Smooth muscle cell (in vitro differentiated cells): Measurements from ENCODE around the gene DDX39B. TPM values are rescaled to one million over a fixed set of nuclear protein-coding genes. Genes with fewer than 3 reads are reported as not detected.
A peak's percentile ranks its signal among the peaks of the same experiment; 100 is the strongest.
"Not testable (repeated sequence)": the region's sequence is repeated elsewhere in the genome, so short reads cannot be mapped to it uniquely, and the experiment has no call there.

Source experiments
- DNase-seq: peaks from one replicate; lab custom pipeline; 2025; ENCODE audit not compliant: unreplicated experiment; lab: John Stamatoyannopoulos, UW
- H2AFZ ChIP-seq: fragments of 200-600 bp; sonication (generic); 2 replicates; pipeline ENCODE4 v1.6.0; 2016; ENCODE audit warnings: antibody characterized with exemption, low read depth, mild to moderate bottlenecking
- H3F3A ChIP-seq: fragments of 200-600 bp; sonication (generic); 2 replicates; pipeline ENCODE4 v1.6.0; 2017; ENCODE audit warnings: antibody characterized with exemption, low read depth
- H3K27ac ChIP-seq: fragments of 200-600 bp; sonication (generic); 2 replicates; pipeline ENCODE4 v1.5.1; 2016; ENCODE audit warnings: low read depth, mild to moderate bottlenecking
- H3K27me3 ChIP-seq: fragments of 200-600 bp; sonication (generic); 2 replicates; pipeline ENCODE4 v1.6.1; 2016; ENCODE audit warnings: low read depth, mild to moderate bottlenecking
- H3K36me3 ChIP-seq: fragments of 200-600 bp; sonication (generic); 2 replicates; pipeline ENCODE4 v1.5.1; 2016; ENCODE audit warnings: low read depth
- H3K4me1 ChIP-seq: fragments of 200-600 bp; sonication (generic); 2 replicates; pipeline ENCODE4 v1.5.1; 2016; ENCODE audit warnings: low read depth
- H3K4me2 ChIP-seq: fragments of 200-600 bp; sonication (generic); 2 replicates; pipeline ENCODE4 v1.6.0; 2016; ENCODE audit warnings: mild to moderate bottlenecking
- H3K4me3 ChIP-seq: fragments of 200-600 bp; sonication (generic); 2 replicates; pipeline ENCODE4 v1.5.1; 2016; ENCODE audit warnings: mild to moderate bottlenecking
- H3K79me2 ChIP-seq: fragments of 200-600 bp; sonication (generic); 2 replicates; pipeline ENCODE4 v1.6.0; 2016; ENCODE audit warnings: low read depth, mild to moderate bottlenecking
- H3K9ac ChIP-seq: fragments of 200-600 bp; sonication (generic); 2 replicates; pipeline ENCODE4 v1.6.0; 2016; ENCODE audit warnings: low read depth
- H3K9me3 ChIP-seq: fragments of 200-600 bp; sonication (generic); replicated peaks from 2 replicates; pipeline ENCODE4 v1.5.1; 2016; ENCODE audit warnings: low read depth
- H4K20me1 ChIP-seq: fragments of 200-600 bp; sonication (generic); 2 replicates; pipeline ENCODE4 v1.6.0; 2016; ENCODE audit warnings: low read depth
- CTCF ChIP-seq: fragments of 200-600 bp; sonication (generic); IDR thresholded peaks from 2 replicates; pipeline ENCODE4 v1.5.1; 2017; ENCODE audit warnings: borderline replicate concordance, mild to moderate bottlenecking, antibody characterized with exemption; ENCODE audit not compliant: insufficient read depth, poor library complexity, severe bottlenecking
- WGBS: methylation state at CpG from one replicate; pipeline ENCODE4 v1.1.7; 2016; ENCODE audit warnings: low lambda C conversion rate; 5-methylcytosine and 5-hydroxymethylcytosine counted together
- polyA plus RNA-seq: library from polyadenylated mRNA; unstranded; fragments of >200 nt; fragmentation: Nextera tagmentation; extraction: Ambion mirVana; gene quantifications from 2 replicates; pipeline ENCODE4 v1.2.1, GENCODE V29; 2016
- total RNA-seq: library from RNA; depleted of rRNA; stranded (reverse); fragments of >200 nt; gene quantifications from 2 replicates; pipeline ENCODE4 v1.2.3, GENCODE V29; 2014

Gene DDX39B
- total and polyA plus RNA-seq, 2 experiments from 2014 or later = 117 to 153 TPM

GRCh38 chr6:31495580-31495979 lies 46.2 kb downstream of the DDX39B start:
- Histone ChIP-seq H3K4me2 (peak overlapping the region; percentile 82), H4K20me1 (no peaks in the 10 kb centered on the region), H3K27me3 (peaks cover 18% of the 10 kb centered on the region), H3K9ac (no peak overlapping the region), H3K79me2 (no peaks in the 10 kb centered on the region), H3K4me3 (no peak overlapping the region), H3K9me3 (no peaks in the 10 kb centered on the region), H3K4me1 (peaks cover 3% of the 10 kb centered on the region), H3F3A (no peaks in the 10 kb centered on the region), H2AFZ (no peak overlapping the region), H3K36me3 (no peaks in the 10 kb centered on the region), H3K27ac (peak overlapping the region; percentile 47)
- 34% methylated on average over 2 of the region's 2 CpGs for WGBS
- no peak for TF ChIP-seq CTCF
- DNase-seq = no peak

- Histone ChIP-seq H2AFZ (peak overlapping the region; percentile 24), H3K4me2 (peak overlapping the region; percentile 82), H3K4me1 (peaks cover 3% of the 10 kb centered on the region), H3K27ac (no peak overlapping the region), H3K36me3 (no peaks in the 10 kb centered on the region), H3F3A (no peaks in the 10 kb centered on the region), H3K9ac (no peak overlapping the region), H3K4me3 (peak overlapping the region; percentile 48), H3K9me3 (no peaks in the 10 kb centered on the region), H3K27me3 (peaks cover 9% of the 10 kb centered on the region), H3K79me2 (no peaks in the 10 kb centered on the region), H4K20me1 (no peaks in the 10 kb centered on the region)
- DNase-seq = peak; percentile 34
- TF ChIP-seq CTCF = peak; percentile 76
- WGBS = under 1% methylated on average over 58 of the region's 58 CpGs
Measured at GRCh38 chr6:31493875-31494694, 47.7 kb downstream of the DDX39B start.

GRCh38 chr6:31493550-31493874 lies 48.3 kb downstream of the DDX39B start:
- Histone ChIP-seq H3K4me3 (peak overlapping the region; percentile 48), H3K4me2 (peak overlapping the region; percentile 82)
- DNase-seq, H2AFZ ChIP-seq, H3K27me3 ChIP-seq, H3K9ac ChIP-seq, H3K27ac ChIP-seq, H4K20me1 ChIP-seq, H3F3A ChIP-seq, H3K4me1 ChIP-seq, H3K79me2 ChIP-seq, H3K36me3 ChIP-seq, H3K9me3 ChIP-seq: not testable (repeated sequence)
- 5% methylated on average over 2 of the region's 2 CpGs for WGBS

GRCh38 chr6:31490115-31490873 lies 51.5 kb downstream of the DDX39B start:
- H4K20me1 ChIP-seq = no peaks in the 10 kb centered on the region
- DNase-seq = no peak
- no peak for TF ChIP-seq CTCF

More at GRCh38 chr6:31490115-31490873, 51.5 kb downstream of the DDX39B start:
- no peak overlapping the region for H3K9ac ChIP-seq
- peaks cover 3% of the 10 kb centered on the region for H3K4me1 ChIP-seq
- H3K4me3 ChIP-seq = no peak overlapping the region
- H3K27me3 ChIP-seq = no peaks in the 10 kb centered on the region
- H2AFZ ChIP-seq = no peak overlapping the region
- no peaks in the 10 kb centered on the region for H3F3A ChIP-seq
- H3K4me2 ChIP-seq = no peak overlapping the region
- H3K27ac ChIP-seq = no peak overlapping the region
- no peaks in the 10 kb centered on the region for H3K9me3 ChIP-seq
- no peaks in the 10 kb centered on the region for H3K79me2 ChIP-seq
- WGBS = 76% methylated on average over 15 of the region's 16 CpGs
- H3K36me3 ChIP-seq = no peaks in the 10 kb centered on the region
